ENCODE results near the gene PDHA1.

Gene PDHA1

DNA sequence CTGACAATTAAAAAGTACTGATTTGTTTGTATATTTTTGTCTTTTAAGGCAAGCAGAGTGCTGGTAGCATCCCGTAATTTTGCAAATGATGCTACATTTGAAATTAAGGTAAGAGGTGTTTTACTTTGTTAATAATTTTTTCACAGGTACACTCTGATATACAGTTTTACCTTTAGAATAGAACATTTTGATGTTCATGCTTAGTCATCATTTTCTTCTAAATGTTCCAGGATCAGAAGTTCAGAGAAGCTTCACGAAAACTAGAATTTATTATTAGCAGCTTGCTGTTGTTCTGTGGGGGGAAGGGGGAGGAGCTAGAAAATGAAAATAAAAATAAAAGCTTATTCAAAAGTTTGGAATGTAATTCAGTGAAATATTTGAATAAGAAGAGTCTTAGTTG is 5.5 kb downstream of the PDHA1 start:
- H3K4me2 ChIP-seq (ENCODE audit: low read length): no peak overlapping the region
- no peak overlapping the region for H3K27ac ChIP-seq (ENCODE audit: low read depth, low read length, poor library complexity, severe bottlenecking)
- H3F3A ChIP-seq (ENCODE audit: insufficient read depth, low read length): no peaks in the 10 kb centered on the region
- H3K79me2 ChIP-seq (ENCODE audit: insufficient read depth, low read length): peaks cover 28% of the 10 kb centered on the region
- no peak overlapping the region for H2AFZ ChIP-seq (ENCODE audit: low read length)
- H3K4me1 ChIP-seq (ENCODE audit: insufficient read depth, low read length, severe bottlenecking): peaks cover 26% of the 10 kb centered on the region
- no peaks in the 10 kb centered on the region for H3K9me2 ChIP-seq (ENCODE audit: low read depth, low read length)
- H3K9ac ChIP-seq (ENCODE audit: low read length): no peak overlapping the region
- H3K36me3 ChIP-seq (ENCODE audit: insufficient read depth, low read length): peaks cover 31% of the 10 kb centered on the region
- no peaks in the 10 kb centered on the region for H3K27me3 ChIP-seq (ENCODE audit: insufficient read depth, low read length)
- no peak overlapping the region for H3K4me3 ChIP-seq (ENCODE audit: low read depth, low read length, poor library complexity, severe bottlenecking)
- no peaks in the 10 kb centered on the region for H4K20me1 ChIP-seq (ENCODE audit: insufficient read depth, low read length)
- no peaks in the 10 kb centered on the region for H3K9me3 ChIP-seq (ENCODE audit: low read length)
- no peak for TF ChIP-seq EZH2 (IDR thresholded peaks at IDR 0.05; ENCODE audit: borderline replicate concordance, low read length)
- TF ChIP-seq, protein P1, sequence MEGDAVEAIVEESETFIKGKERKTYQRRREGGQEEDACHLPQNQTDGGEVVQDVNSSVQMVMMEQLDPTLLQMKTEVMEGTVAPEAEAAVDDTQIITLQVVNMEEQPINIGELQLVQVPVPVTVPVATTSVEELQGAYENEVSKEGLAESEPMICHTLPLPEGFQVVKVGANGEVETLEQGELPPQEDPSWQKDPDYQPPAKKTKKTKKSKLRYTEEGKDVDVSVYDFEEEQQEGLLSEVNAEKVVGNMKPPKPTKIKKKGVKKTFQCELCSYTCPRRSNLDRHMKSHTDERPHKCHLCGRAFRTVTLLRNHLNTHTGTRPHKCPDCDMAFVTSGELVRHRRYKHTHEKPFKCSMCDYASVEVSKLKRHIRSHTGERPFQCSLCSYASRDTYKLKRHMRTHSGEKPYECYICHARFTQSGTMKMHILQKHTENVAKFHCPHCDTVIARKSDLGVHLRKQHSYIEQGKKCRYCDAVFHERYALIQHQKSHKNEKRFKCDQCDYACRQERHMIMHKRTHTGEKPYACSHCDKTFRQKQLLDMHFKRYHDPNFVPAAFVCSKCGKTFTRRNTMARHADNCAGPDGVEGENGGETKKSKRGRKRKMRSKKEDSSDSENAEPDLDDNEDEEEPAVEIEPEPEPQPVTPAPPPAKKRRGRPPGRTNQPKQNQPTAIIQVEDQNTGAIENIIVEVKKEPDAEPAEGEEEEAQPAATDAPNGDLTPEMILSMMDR (IDR thresholded peaks at IDR 0.05; ENCODE audit: low read length): no peak

DNA sequence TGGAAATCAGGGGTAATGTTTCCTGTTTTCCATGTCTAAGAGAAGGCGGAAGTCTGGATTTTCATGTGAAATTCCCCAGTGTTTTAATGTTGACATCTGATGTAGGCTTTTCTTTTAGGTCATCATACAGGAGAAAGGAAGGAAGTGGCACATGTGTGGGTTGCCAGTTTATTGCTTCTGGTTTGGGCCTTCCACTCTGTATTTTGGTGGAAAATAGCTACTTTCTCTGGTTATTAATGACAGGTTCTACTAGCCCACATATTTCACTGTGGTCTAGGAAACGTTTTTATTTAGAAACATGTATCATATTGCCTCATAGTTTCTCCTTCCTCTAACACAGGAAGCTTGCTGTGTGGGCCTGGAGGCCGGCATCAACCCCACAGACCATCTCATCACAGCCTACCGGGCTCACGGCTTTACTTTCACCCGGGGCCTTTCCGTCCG is 7.2 kb downstream of the PDHA1 start:
- Histone ChIP-seq H3K36me3 (ENCODE audit: insufficient read depth, low read length) (peaks cover 48% of the 10 kb centered on the region), H3K4me3 (ENCODE audit: low read depth, low read length, poor library complexity, severe bottlenecking) (no peak overlapping the region), H3K4me2 (ENCODE audit: low read length) (no peak overlapping the region), H3K9me2 (ENCODE audit: low read depth, low read length) (no peaks in the 10 kb centered on the region), H4K20me1 (ENCODE audit: insufficient read depth, low read length) (no peaks in the 10 kb centered on the region), H2AFZ (ENCODE audit: low read length) (no peak overlapping the region), H3K79me2 (ENCODE audit: insufficient read depth, low read length) (peaks cover 13% of the 10 kb centered on the region), H3F3A (ENCODE audit: insufficient read depth, low read length) (no peaks in the 10 kb centered on the region), H3K9ac (ENCODE audit: low read length) (no peak overlapping the region), H3K9me3 (ENCODE audit: low read length) (no peaks in the 10 kb centered on the region), H3K27me3 (ENCODE audit: insufficient read depth, low read length) (no peaks in the 10 kb centered on the region), H3K27ac (ENCODE audit: low read depth, low read length, poor library complexity, severe bottlenecking) (no peak overlapping the region), H3K4me1 (ENCODE audit: insufficient read depth, low read length, severe bottlenecking) (peaks cover 11% of the 10 kb centered on the region)
- TF ChIP-seq, protein P1 (IDR thresholded peaks at IDR 0.05; ENCODE audit: low read length): no peak
- no peak for TF ChIP-seq EZH2 (IDR thresholded peaks at IDR 0.05; ENCODE audit: borderline replicate concordance, low read length)

DNA sequence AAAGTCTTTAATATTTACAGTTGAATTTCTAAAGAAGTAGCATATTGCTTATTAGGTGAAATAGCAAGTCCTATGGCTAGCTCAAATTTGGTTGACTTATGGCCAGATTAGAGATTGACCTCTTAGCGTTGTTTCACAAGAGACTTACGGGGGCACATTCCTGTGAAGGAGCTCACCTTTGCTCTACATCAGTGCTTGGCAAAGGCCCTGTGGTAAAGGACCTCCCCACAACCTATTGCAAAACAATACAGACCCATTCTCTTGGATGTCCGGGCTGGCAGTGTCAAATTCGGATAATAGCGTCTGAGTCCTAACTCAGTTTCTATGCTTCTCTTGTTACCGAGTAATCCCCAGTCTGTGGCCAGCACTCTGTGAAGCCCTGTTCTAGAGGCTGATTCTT is 10.9 kb downstream of the PDHA1 start:
- TF ChIP-seq EZH2 (IDR thresholded peaks at IDR 0.05; ENCODE audit: borderline replicate concordance, low read length): no peak
- TF ChIP-seq, protein P1 (IDR thresholded peaks at IDR 0.05; ENCODE audit: low read length): no peak
- Histone ChIP-seq H3K36me3 (ENCODE audit: insufficient read depth, low read length) (peaks cover 81% of the 10 kb centered on the region), H2AFZ (ENCODE audit: low read length) (no peak overlapping the region)

More for the DNA sequence above, 10.9 kb downstream of the PDHA1 start:
- Histone ChIP-seq H3K9me3 (ENCODE audit: low read length) (no peaks in the 10 kb centered on the region), H3K9me2 (ENCODE audit: low read depth, low read length) (no peaks in the 10 kb centered on the region), H3K27ac (ENCODE audit: low read depth, low read length, poor library complexity, severe bottlenecking) (no peak overlapping the region), H3K27me3 (ENCODE audit: insufficient read depth, low read length) (no peaks in the 10 kb centered on the region), H3F3A (ENCODE audit: insufficient read depth, low read length) (no peaks in the 10 kb centered on the region), H3K4me3 (ENCODE audit: low read depth, low read length, poor library complexity, severe bottlenecking) (no peak overlapping the region), H4K20me1 (ENCODE audit: insufficient read depth, low read length) (no peaks in the 10 kb centered on the region), H3K79me2 (ENCODE audit: insufficient read depth, low read length) (no peaks in the 10 kb centered on the region), H3K4me2 (ENCODE audit: low read length) (no peak overlapping the region), H3K9ac (ENCODE audit: low read length) (no peak overlapping the region), H3K4me1 (ENCODE audit: insufficient read depth, low read length, severe bottlenecking) (peaks cover 6% of the 10 kb centered on the region)

Measured in OCI-LY1 (cell line).